Liver (tissue), 9 donors: ENCODE results near the gene LGALS4. TPM values are rescaled to one million over a fixed set of nuclear protein-coding genes. Genes with fewer than 3 reads are reported as not detected.

Experiments
- DNase-seq: peaks from one replicate; pipeline ENCODE4 v3.0.0-alpha.2; 2017; ENCODE audit warnings: low spot score
- H3K27ac ChIP-seq, 2 donors: one replicate each; pipeline ENCODE4 v1.7.0; 2013; ENCODE audit warnings: inconsistent platforms in 2 of 2, low read length in 2 of 2, control low read depth in 1 of 2, low read depth in 1 of 2, mild to moderate bottlenecking in 1 of 2
- H3K27me3 ChIP-seq, 4 donors: one replicate each; pipeline versions ENCODE4 v1.6.1 to v1.7.0; 2013; ENCODE audit warnings: low read length in 3 of 4, inconsistent platforms in 1 of 4, mild to moderate bottlenecking in 1 of 4, moderate library complexity in 1 of 4; ENCODE audit not compliant: control insufficient read depth in 4 of 4, insufficient read depth in 4 of 4
- H3K36me3 ChIP-seq, 4 donors: one replicate each; pipeline versions ENCODE4 v1.6.1 to v1.7.0; 2013; ENCODE audit warnings: low read length in 3 of 4, mild to moderate bottlenecking in 3 of 4, low read depth in 1 of 4, moderate library complexity in 1 of 4; ENCODE audit not compliant: control insufficient read depth in 4 of 4, insufficient read depth in 3 of 4
- H3K4me1 ChIP-seq, 4 donors: one replicate each; pipeline versions ENCODE4 v1.6.1 to v1.7.0; 2013; ENCODE audit warnings: low read length in 3 of 4, mild to moderate bottlenecking in 3 of 4, moderate library complexity in 1 of 4; ENCODE audit not compliant: control insufficient read depth in 4 of 4, insufficient read depth in 4 of 4
- H3K4me3 ChIP-seq, 3 donors: one replicate each; pipeline versions ENCODE4 v1.6.1 to v1.7.0; 2013; ENCODE audit warnings: low read length in 3 of 3, control low read depth in 1 of 3, low read depth in 1 of 3, mild to moderate bottlenecking in 1 of 3
- H3K9ac ChIP-seq, 2 donors: one replicate each; pipeline ENCODE4 v1.7.0; 2013; ENCODE audit warnings: low read length in 2 of 2, mild to moderate bottlenecking in 2 of 2, moderate library complexity in 2 of 2, control low read depth in 1 of 2, low read depth in 1 of 2
- H3K9me3 ChIP-seq, 4 donors: one replicate each; pipeline versions ENCODE4 v1.6.1 to v1.7.0; 2013; ENCODE audit warnings: low read length in 3 of 4; ENCODE audit not compliant: control insufficient read depth in 4 of 4
- ATF3 ChIP-seq: IDR thresholded peaks from 2 replicates; pipeline ENCODE4 v1.6.1; 2016; ENCODE audit warnings: antibody characterized with exemption
- CTCF ChIP-seq: fragments of 150-350 bp; IDR thresholded peaks from 2 replicates; pipeline ENCODE4 v1.5.1; 2017; ENCODE audit warnings: improper control_type of control experiment, low read depth, low read length; ENCODE audit not compliant: missing input control
- EGR1 ChIP-seq, 2 donors: IDR thresholded peaks; 2 replicates each; pipeline ENCODE4 v1.6.1; 2016 to 2018; ENCODE audit warnings: antibody characterized with exemption in 2 of 2, low read depth in 2 of 2
- FOXA1 ChIP-seq: IDR thresholded peaks from 2 replicates; pipeline ENCODE4 v1.6.1; 2016; ENCODE audit warnings: antibody characterized with exemption
- FOXA2 ChIP-seq: IDR thresholded peaks from 2 replicates; pipeline ENCODE4 v1.6.1; 2016; ENCODE audit warnings: antibody characterized with exemption
- GABPA ChIP-seq, 2 donors: IDR thresholded peaks in 1 of 2; conservative IDR thresholded peaks in 1 of 2; 2 replicates each; pipeline ENCODE4 v1.6.1; 2016; ENCODE audit warnings: antibody characterized with exemption in 2 of 2, mild to moderate bottlenecking in 1 of 2, moderate library complexity in 1 of 2
- HNF4A ChIP-seq, 2 donors: conservative IDR thresholded peaks; 2 replicates each; pipeline ENCODE4 v1.6.1; 2016; ENCODE audit warnings: antibody characterized with exemption in 2 of 2, mild to moderate bottlenecking in 2 of 2
- HNF4G ChIP-seq: IDR thresholded peaks from 2 replicates; pipeline ENCODE4 v1.6.1; 2016; ENCODE audit warnings: antibody characterized with exemption
- JUND ChIP-seq, 2 donors: IDR thresholded peaks; 2 replicates each; pipeline ENCODE4 v1.6.1; 2016; ENCODE audit warnings: antibody characterized with exemption in 2 of 2
- MAX ChIP-seq: IDR thresholded peaks from 2 replicates; pipeline ENCODE4 v1.6.1; 2016; ENCODE audit warnings: antibody characterized with exemption
- NR2F2 ChIP-seq: IDR thresholded peaks from 2 replicates; pipeline ENCODE4 v1.6.1; 2016; ENCODE audit warnings: antibody characterized with exemption
- RAD21 ChIP-seq, 2 donors: IDR thresholded peaks; 2 replicates each; pipeline ENCODE4 v1.6.1; 2016; ENCODE audit warnings: antibody characterized with exemption in 2 of 2, mild to moderate bottlenecking in 2 of 2
- REST ChIP-seq: IDR thresholded peaks from 2 replicates; pipeline ENCODE4 v1.6.1; 2016; ENCODE audit warnings: antibody characterized with exemption, mild to moderate bottlenecking
- RXRA ChIP-seq, 2 donors: IDR thresholded peaks; 2 replicates each; pipeline ENCODE4 v1.6.1; 2017 to 2018; ENCODE audit warnings: antibody characterized with exemption in 2 of 2, mild to moderate bottlenecking in 1 of 2
- SP1 ChIP-seq: IDR thresholded peaks from 2 replicates; pipeline ENCODE4 v1.6.1; 2018; ENCODE audit warnings: antibody characterized with exemption, mild to moderate bottlenecking
- TAF1 ChIP-seq: conservative IDR thresholded peaks from 2 replicates; pipeline ENCODE4 v1.6.1; 2016; ENCODE audit warnings: antibody characterized with exemption, mild to moderate bottlenecking
- YY1 ChIP-seq: IDR thresholded peaks from 2 replicates; pipeline ENCODE4 v1.6.1; 2016; ENCODE audit warnings: antibody characterized with exemption, mild to moderate bottlenecking
- ZBTB33 ChIP-seq: IDR thresholded peaks from 2 replicates; pipeline ENCODE4 v1.6.1; 2016; ENCODE audit warnings: antibody characterized with exemption
- WGBS: extraction: QIAGEN DNeasy Blood & Tissue Kit; methylation state at CpG from one replicate; pipeline ENCODE4 v1.1.7; 2013; 5-methylcytosine and 5-hydroxymethylcytosine counted together
- polyA plus RNA-seq, 2 donors: library from polyadenylated mRNA; stranded (reverse) in 1 of 2; unstranded in 1 of 2; fragments of 200-250 nt in 1 of 2; fragments of >200 nt in 1 of 2; fragmentation: Nextera tagmentation in 1 of 2; extraction: Ambion mirVana in 1 of 2; gene quantifications; one replicate each; pipeline versions ENCODE4 v1.2.1 to v1.2.3, GENCODE V29; 2013 to 2015
- total RNA-seq, 2 donors: library from RNA; depleted of rRNA; stranded (reverse); fragments of >200 nt; gene quantifications; one replicate each; pipeline ENCODE4 v1.2.3, GENCODE V29; 2014
- donor health status: healthy.
- donor health status: healthy.
- donor health status: healthy.
- donor health status: healthy.
- donor health status: healthy.

LGALS4 gene
- total and polyA plus RNA-seq, 4 donors: 0.42 to 40.6 (median 12.1) TPM

GRCh38 chr19:38846097-38846496 lies 33.4 kb upstream of the LGALS4 start:
- 78% methylated on average over 2 of the region's 2 CpGs for WGBS
- DNase-seq: no peak
- TF ChIP-seq JUND (IDR thresholded peaks at IDR 0.05) (no peak), ATF3 (no peak), EGR1 (IDR thresholded peaks at IDR 0.05; ENCODE audit: low read depth in 2 of 2) (no peak), MAX (no peak), REST (no peak), CTCF (no peak), RAD21 (IDR thresholded peaks at IDR 0.05) (no peak), HNF4G (no peak), YY1 (no peak), GABPA (IDR thresholded peaks at IDR 0.05 in 1 of 2, conservative IDR thresholded peaks at IDR 0.05 in 1 of 2) (no peak), NR2F2 (no peak), ZBTB33 (no peak), RXRA (IDR thresholded peaks at IDR 0.05) (no peak), FOXA2 (no peak), TAF1 (no peak), HNF4A (conservative IDR thresholded peaks at IDR 0.05) (no peak), SP1 (no peak), FOXA1 (no peak)

More at GRCh38 chr19:38846097-38846496, 33.4 kb upstream of the LGALS4 start:
- Histone ChIP-seq H3K36me3 (peaks cover 28 to 56% (median 52%) of the 10 kb centered on the region in 4 donors), H3K27ac (no peak overlapping the region), H3K4me1 (peaks cover 19 to 76% (median 61%) of the 10 kb centered on the region in 4 donors), H3K9me3 (no peaks in the 10 kb centered on the region), H3K9ac (no peak overlapping the region), H3K4me3 (no peak overlapping the region), H3K27me3 (no peaks in the 10 kb centered on the region)
